ENCODE measurements around the gene NATD1. TPM values are rescaled to one million over a fixed set of nuclear protein-coding genes. Genes with fewer than 3 reads are reported as not detected.

Gene NATD1
- total RNA-seq, 1 donor from 2014 or later = 7.9 TPM

GRCh38 chr17:21213638-21214014, 39.6 kb downstream of the NATD1 start:
- FAIRE-seq (no peak), DNase-seq (ENCODE audit: low read depth) (peak; percentile 20)
- peak overlapping the region; percentile 94 for H3K27ac ChIP-seq (ENCODE audit: low read depth, low read length)
- peaks cover 92% of the 10 kb centered on the region for H3K79me2 ChIP-seq (ENCODE audit: insufficient read depth, low read length)
- peaks cover 22% of the 10 kb centered on the region for H3K4me1 ChIP-seq (ENCODE audit: insufficient read depth, low read length)
- no peak for TF ChIP-seq EZH2 (IDR thresholded peaks at IDR 0.05; ENCODE audit: insufficient read depth, low read length)
- no peak for TF ChIP-seq CTCF (IDR thresholded peaks at IDR 0.05; ENCODE audit: insufficient read depth, low read depth, low read length)
- peak overlapping the region; percentile 99 for H3K9ac ChIP-seq (ENCODE audit: low read length)
- H3K27me3 ChIP-seq (ENCODE audit: insufficient read depth, low read length) = no peaks in the 10 kb centered on the region
- H3K4me2 ChIP-seq (ENCODE audit: low read length) = peak overlapping the region; percentile 90
- Mint-ChIP-seq H3K27ac (ENCODE audit: unreplicated experiment) (no peak overlapping the region), H3K9me3 (ENCODE audit: unreplicated experiment) (no peaks in the 10 kb centered on the region), H3K36me3 (ENCODE audit: low read depth, unreplicated experiment) (peaks cover 13% of the 10 kb centered on the region), H3K4me1 (ENCODE audit: low read depth, unreplicated experiment) (peaks cover 23% of the 10 kb centered on the region), H3K27me3 (ENCODE audit: low read depth, unreplicated experiment) (no peaks in the 10 kb centered on the region), H3K4me3 (ENCODE audit: unreplicated experiment) (peak overlapping the region; percentile 97)
- H3K36me3 ChIP-seq (ENCODE audit: insufficient read depth, low read length) = peaks cover 2% of the 10 kb centered on the region
- no peaks in the 10 kb centered on the region for H3K9me3 ChIP-seq (ENCODE audit: insufficient read depth, low read depth, low read length)
- peak overlapping the region; percentile 90 for H2AFZ ChIP-seq (ENCODE audit: low read depth, low read length)
- H3K4me3 ChIP-seq (ENCODE audit: insufficient read depth, low read depth, low read length) = peak overlapping the region; percentile 74
- H4K20me1 ChIP-seq (ENCODE audit: insufficient read depth, low read length) = peaks cover 56% of the 10 kb centered on the region

GRCh38 chr17:21212826-21213637, 40.2 kb downstream of the NATD1 start:
- no peaks in the 10 kb centered on the region for H3K9me3 Mint-ChIP-seq (ENCODE audit: unreplicated experiment)
- H3K4me3 ChIP-seq (ENCODE audit: insufficient read depth, low read depth, low read length) = peak overlapping the region; percentile 74
- no peak for FAIRE-seq
- no peaks in the 10 kb centered on the region for H3K9me3 ChIP-seq (ENCODE audit: insufficient read depth, low read depth, low read length)
- TF ChIP-seq CTCF (IDR thresholded peaks at IDR 0.05; ENCODE audit: insufficient read depth, low read depth, low read length) = no peak
- TF ChIP-seq EZH2 (IDR thresholded peaks at IDR 0.05; ENCODE audit: insufficient read depth, low read length) = no peak
- no peaks in the 10 kb centered on the region for H3K27me3 Mint-ChIP-seq (ENCODE audit: low read depth, unreplicated experiment)
- peaks cover 13% of the 10 kb centered on the region for H3K36me3 Mint-ChIP-seq (ENCODE audit: low read depth, unreplicated experiment)
- no peak overlapping the region for H2AFZ ChIP-seq (ENCODE audit: low read depth, low read length)
- peak overlapping the region; percentile 99 for H3K9ac ChIP-seq (ENCODE audit: low read length)
- peak overlapping the region; percentile 94 for H3K27ac ChIP-seq (ENCODE audit: low read depth, low read length)
- no peak for DNase-seq (ENCODE audit: low read depth)
- peak overlapping the region; percentile 90 for H3K4me2 ChIP-seq (ENCODE audit: low read length)
- peaks cover 57% of the 10 kb centered on the region for H4K20me1 ChIP-seq (ENCODE audit: insufficient read depth, low read length)
- peaks cover 92% of the 10 kb centered on the region for H3K79me2 ChIP-seq (ENCODE audit: insufficient read depth, low read length)
- H3K4me3 Mint-ChIP-seq (ENCODE audit: unreplicated experiment) = peak overlapping the region; percentile 97
- H3K4me1 Mint-ChIP-seq (ENCODE audit: low read depth, unreplicated experiment) = peaks cover 23% of the 10 kb centered on the region
- peak overlapping the region; percentile 83 for H3K27ac Mint-ChIP-seq (ENCODE audit: unreplicated experiment)
- peaks cover 22% of the 10 kb centered on the region for H3K4me1 ChIP-seq (ENCODE audit: insufficient read depth, low read length)
- H3K27me3 ChIP-seq (ENCODE audit: insufficient read depth, low read length) = no peaks in the 10 kb centered on the region
- H3K36me3 ChIP-seq (ENCODE audit: insufficient read depth, low read length) = peaks cover 2% of the 10 kb centered on the region
